ENCODE data around the gene OGDH. TPM values are rescaled to one million over a fixed set of nuclear protein-coding genes. Genes with fewer than 3 reads are reported as not detected.

Gene OGDH
- total RNA-seq, 1 donor from 2014 or later: 68.0 TPM

GRCh38 chr7:44694326-44694725 is 87.9 kb downstream of the OGDH start:
- H3K27ac Mint-ChIP-seq (ENCODE audit: unreplicated experiment): no peak overlapping the region
- DNase-seq (ENCODE audit: extremely low spot score, unreplicated experiment): no peak
- peaks cover 7% of the 10 kb centered on the region for H3K4me1 Mint-ChIP-seq (ENCODE audit: unreplicated experiment)
- peaks cover 67% of the 10 kb centered on the region for H3K36me3 Mint-ChIP-seq (ENCODE audit: unreplicated experiment)
- H3K9me3 Mint-ChIP-seq (ENCODE audit: unreplicated experiment): peaks cover 3% of the 10 kb centered on the region
- no peak overlapping the region for H3K4me3 Mint-ChIP-seq (ENCODE audit: unreplicated experiment)
- no peak for TF ChIP-seq CTCF (IDR thresholded peaks at IDR 0.05)
- no peaks in the 10 kb centered on the region for H3K27me3 Mint-ChIP-seq (ENCODE audit: unreplicated experiment)

GRCh38 chr7:44694766-44695165 is 88.3 kb downstream of the OGDH start:
- no peak for DNase-seq (ENCODE audit: extremely low spot score, unreplicated experiment)
- H3K27me3 Mint-ChIP-seq (ENCODE audit: unreplicated experiment): no peaks in the 10 kb centered on the region
- H3K27ac Mint-ChIP-seq (ENCODE audit: unreplicated experiment): no peak overlapping the region
- H3K9me3 Mint-ChIP-seq (ENCODE audit: unreplicated experiment): peaks cover under 1% of the 10 kb centered on the region
- peaks cover 68% of the 10 kb centered on the region for H3K36me3 Mint-ChIP-seq (ENCODE audit: unreplicated experiment)
- H3K4me1 Mint-ChIP-seq (ENCODE audit: unreplicated experiment): peaks cover 7% of the 10 kb centered on the region
- no peak for TF ChIP-seq CTCF (IDR thresholded peaks at IDR 0.05)
- no peak overlapping the region for H3K4me3 Mint-ChIP-seq (ENCODE audit: unreplicated experiment)

DNA sequence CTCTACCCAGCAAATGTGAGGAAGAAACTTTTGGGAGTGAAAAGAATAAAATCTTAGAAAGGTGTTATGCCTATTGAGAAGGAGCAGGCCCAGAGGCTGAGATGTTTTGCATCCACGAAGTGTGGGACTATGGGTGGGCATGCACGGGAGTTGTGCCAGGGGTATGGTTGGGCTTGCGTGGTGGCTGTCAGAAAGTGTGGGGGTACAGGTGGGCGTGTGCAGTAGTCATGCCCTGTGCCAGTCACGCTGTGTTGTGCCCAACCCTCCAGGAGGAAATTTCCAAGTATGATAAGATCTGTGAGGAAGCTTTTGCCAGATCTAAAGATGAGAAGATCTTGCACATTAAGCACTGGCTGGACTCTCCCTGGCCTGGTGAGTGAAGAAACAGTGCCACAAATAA is 89.3 kb downstream of the OGDH start:
- H3K9me3 Mint-ChIP-seq (ENCODE audit: unreplicated experiment): no peaks in the 10 kb centered on the region
- peaks cover 68% of the 10 kb centered on the region for H3K36me3 Mint-ChIP-seq (ENCODE audit: unreplicated experiment)
- no peak overlapping the region for H3K27ac Mint-ChIP-seq (ENCODE audit: unreplicated experiment)
- no peaks in the 10 kb centered on the region for H3K27me3 Mint-ChIP-seq (ENCODE audit: unreplicated experiment)
- H3K4me3 Mint-ChIP-seq (ENCODE audit: unreplicated experiment): no peak overlapping the region
- H3K4me1 Mint-ChIP-seq (ENCODE audit: unreplicated experiment): peaks cover 7% of the 10 kb centered on the region
- DNase-seq (ENCODE audit: extremely low spot score, unreplicated experiment): no peak
- TF ChIP-seq CTCF (IDR thresholded peaks at IDR 0.05): no peak

GRCh38 chr7:44696728-44697127 is 90.3 kb downstream of the OGDH start:
- Mint-ChIP-seq H3K9me3 (ENCODE audit: unreplicated experiment) (no peaks in the 10 kb centered on the region), H3K36me3 (ENCODE audit: unreplicated experiment) (peaks cover 68% of the 10 kb centered on the region), H3K27ac (ENCODE audit: unreplicated experiment) (no peak overlapping the region), H3K4me3 (ENCODE audit: unreplicated experiment) (no peak overlapping the region), H3K4me1 (ENCODE audit: unreplicated experiment) (peaks cover 7% of the 10 kb centered on the region), H3K27me3 (ENCODE audit: unreplicated experiment) (no peaks in the 10 kb centered on the region)
- TF ChIP-seq CTCF (IDR thresholded peaks at IDR 0.05): no peak
- no peak for DNase-seq (ENCODE audit: extremely low spot score, unreplicated experiment)

GRCh38 chr7:44697136-44698045 is 91.0 kb downstream of the OGDH start:
- Mint-ChIP-seq H3K27me3 (ENCODE audit: unreplicated experiment) (no peaks in the 10 kb centered on the region), H3K36me3 (ENCODE audit: unreplicated experiment) (peaks cover 67% of the 10 kb centered on the region), H3K27ac (ENCODE audit: unreplicated experiment) (no peak overlapping the region), H3K9me3 (ENCODE audit: unreplicated experiment) (no peaks in the 10 kb centered on the region), H3K4me3 (ENCODE audit: unreplicated experiment) (no peak overlapping the region), H3K4me1 (ENCODE audit: unreplicated experiment) (peaks cover 7% of the 10 kb centered on the region)
- DNase-seq (ENCODE audit: extremely low spot score, unreplicated experiment): no peak
- TF ChIP-seq CTCF (IDR thresholded peaks at IDR 0.05): no peak
